ENCODE data around the gene BAMBI. TPM values are rescaled to one million over a fixed set of nuclear protein-coding genes. Genes with fewer than 3 reads are reported as not detected.

The BAMBI gene
- total RNA-seq, 1 donor from 2014 or later, result 10.9 TPM

- no peaks in the 10 kb centered on the region for H3K27me3 Mint-ChIP-seq (ENCODE audit: low read depth)
- no peaks in the 10 kb centered on the region for H3K36me3 Mint-ChIP-seq (ENCODE audit: low read depth)
- H3K4me1 Mint-ChIP-seq (ENCODE audit: low read depth), result no peaks in the 10 kb centered on the region
- TF ChIP-seq CTCF (IDR thresholded peaks at IDR 0.05), result no peak
- H3K9me3 Mint-ChIP-seq (ENCODE audit: low read depth), result peaks cover 4% of the 10 kb centered on the region
- no peak for DNase-seq (ENCODE audit: low spot score)
- no peak overlapping the region for H3K4me3 Mint-ChIP-seq (ENCODE audit: unreplicated experiment)
- H3K27ac Mint-ChIP-seq (ENCODE audit: unreplicated experiment), result no peak overlapping the region
These were observed 36.5 kb downstream of the BAMBI start for GRCh38 chr10:28713626-28714352.

- H3K36me3 Mint-ChIP-seq (ENCODE audit: low read depth), result no peaks in the 10 kb centered on the region
- H3K4me1 Mint-ChIP-seq (ENCODE audit: low read depth), result peaks cover 7% of the 10 kb centered on the region
- no peaks in the 10 kb centered on the region for H3K27me3 Mint-ChIP-seq (ENCODE audit: low read depth)
- TF ChIP-seq CTCF (IDR thresholded peaks at IDR 0.05), result no peak
- no peak overlapping the region for H3K27ac Mint-ChIP-seq (ENCODE audit: unreplicated experiment)
- H3K9me3 Mint-ChIP-seq (ENCODE audit: low read depth), result peaks cover 4% of the 10 kb centered on the region
- no peak overlapping the region for H3K4me3 Mint-ChIP-seq (ENCODE audit: unreplicated experiment)
- no peak for DNase-seq (ENCODE audit: low spot score)
These were observed 37.2 kb downstream of the BAMBI start for GRCh38 chr10:28714401-28715053.

- Mint-ChIP-seq H3K9me3 (ENCODE audit: low read depth) (peaks cover 4% of the 10 kb centered on the region), H3K27ac (ENCODE audit: unreplicated experiment) (no peak overlapping the region), H3K36me3 (ENCODE audit: low read depth) (no peaks in the 10 kb centered on the region), H3K27me3 (ENCODE audit: low read depth) (no peaks in the 10 kb centered on the region), H3K4me1 (ENCODE audit: low read depth) (peaks cover 13% of the 10 kb centered on the region), H3K4me3 (ENCODE audit: unreplicated experiment) (no peak overlapping the region)
- TF ChIP-seq CTCF (IDR thresholded peaks at IDR 0.05), result no peak
- no peak for DNase-seq (ENCODE audit: low spot score)
These were observed 37.9 kb downstream of the BAMBI start for GRCh38 chr10:28715246-28715645.

GRCh38 chr10:28715757-28716156 lies 38.4 kb downstream of the BAMBI start:
- no peaks in the 10 kb centered on the region for H3K36me3 Mint-ChIP-seq (ENCODE audit: low read depth)
- DNase-seq (ENCODE audit: low spot score), result no peak
- no peak overlapping the region for H3K4me3 Mint-ChIP-seq (ENCODE audit: unreplicated experiment)
- H3K27me3 Mint-ChIP-seq (ENCODE audit: low read depth), result no peaks in the 10 kb centered on the region
- peaks cover 4% of the 10 kb centered on the region for H3K9me3 Mint-ChIP-seq (ENCODE audit: low read depth)
- TF ChIP-seq CTCF (IDR thresholded peaks at IDR 0.05), result no peak
- H3K27ac Mint-ChIP-seq (ENCODE audit: unreplicated experiment), result no peak overlapping the region
- H3K4me1 Mint-ChIP-seq (ENCODE audit: low read depth), result peaks cover 13% of the 10 kb centered on the region

GRCh38 chr10:28716748-28717147 lies 39.4 kb downstream of the BAMBI start:
- no peaks in the 10 kb centered on the region for H3K36me3 Mint-ChIP-seq (ENCODE audit: low read depth)
- no peak overlapping the region for H3K27ac Mint-ChIP-seq (ENCODE audit: unreplicated experiment)
- peaks cover 18% of the 10 kb centered on the region for H3K4me1 Mint-ChIP-seq (ENCODE audit: low read depth)
- H3K4me3 Mint-ChIP-seq (ENCODE audit: unreplicated experiment), result no peak overlapping the region
- H3K27me3 Mint-ChIP-seq (ENCODE audit: low read depth), result no peaks in the 10 kb centered on the region
- TF ChIP-seq CTCF (IDR thresholded peaks at IDR 0.05), result no peak
- no peak for DNase-seq (ENCODE audit: low spot score)
- H3K9me3 Mint-ChIP-seq (ENCODE audit: low read depth), result peaks cover 4% of the 10 kb centered on the region

Measured in chondrocyte (in vitro differentiated cells).